Ureter (tissue), 1 donor: ENCODE data around the gene TSKS. TPM values are rescaled to one million over a fixed set of nuclear protein-coding genes. Genes with fewer than 3 reads are reported as not detected.
A peak's percentile ranks its signal among the peaks of the same experiment; 100 is the strongest.

ENCODE experiments used
- DNase-seq: peaks from one replicate; pipeline ENCODE4 v3.0.0-alpha.2; 2020; ENCODE audit warnings: low spot score
- total RNA-seq: library from RNA; stranded (reverse); gene quantifications from one replicate; pipeline ENCODE4 v1.2.4, GENCODE V29; 2023
- donor health status: DM: yes; HTN: yes; CAD: no.

The TSKS gene
- total RNA-seq, 1 donor from 2014 or later: 0.44 TPM

- no peak for DNase-seq
Observed at GRCh38 chr19:49716154-49716553, 47.0 kb downstream of the TSKS start.

GRCh38 chr19:49713236-49713845, 49.8 kb downstream of the TSKS start:
- DNase-seq: no peak

GRCh38 chr19:49712397-49712859, 50.7 kb downstream of the TSKS start:
- peak; percentile 55 for DNase-seq

- no peak for DNase-seq
Observed at GRCh38 chr19:49710372-49710951, 52.6 kb downstream of the TSKS start.

- DNase-seq: no peak
Observed at GRCh38 chr19:49705919-49706318, 57.2 kb downstream of the TSKS start.

GRCh38 chr19:49704888-49705642, 58.0 kb downstream of the TSKS start:
- DNase-seq: no peak

- DNase-seq: no peak
Observed at GRCh38 chr19:49701271-49701786, 61.8 kb downstream of the TSKS start.

GRCh38 chr19:49700563-49700962, 62.5 kb downstream of the TSKS start:
- no peak for DNase-seq

- no peak for DNase-seq
Observed at GRCh38 chr19:49699364-49699763, 63.7 kb downstream of the TSKS start.

- no peak for DNase-seq
Observed at GRCh38 chr19:49696865-49697264, 66.2 kb downstream of the TSKS start.

GRCh38 chr19:49696115-49696514, 67.0 kb downstream of the TSKS start:
- DNase-seq: no peak

GRCh38 chr19:49692147-49692506, 71.0 kb downstream of the TSKS start:
- no peak for DNase-seq

- DNase-seq: peak; percentile 51
Observed at GRCh38 chr19:49691243-49692146, 71.6 kb downstream of the TSKS start.

GRCh38 chr19:49690656-49691242, 72.4 kb downstream of the TSKS start, which contains the start of gene CPT1C:
CPT1C (plus strand) TSS chr19:49691116; CDS start chr19:49692253, 1,137 bp downstream.
- peak; percentile 81 for DNase-seq

GRCh38 chr19:49690079-49690655, 72.9 kb downstream of the TSKS start:
- DNase-seq: no peak

Other genes with a start within 250 kb of the TSKS start
- gene RCN3, start 235.3 kb downstream of the TSKS start, total RNA-seq: 18.6 TPM
- 35.6 TPM for gene NOSIP, start 182.8 kb downstream of the TSKS start, total RNA-seq
- 13.2 TPM for gene PRRG2, start 182.0 kb downstream of the TSKS start, total RNA-seq
- gene PRR12, start 172.1 kb downstream of the TSKS start, total RNA-seq: 40.6 TPM
- 59.1 TPM for gene RRAS, start 123.2 kb downstream of the TSKS start, total RNA-seq
- gene SCAF1, start 121.1 kb downstream of the TSKS start, total RNA-seq: 55.7 TPM
- 108 TPM for gene IRF3, start 97.4 kb downstream of the TSKS start, total RNA-seq
- 12.6 TPM for gene BCL2L12, start 97.4 kb downstream of the TSKS start, total RNA-seq
- gene PRMT1, start 86.0 kb downstream of the TSKS start, total RNA-seq: 166 TPM
- 4.1 TPM for gene ADM5, start 73.7 kb downstream of the TSKS start, total RNA-seq
- 3.1 TPM for gene CPT1C, start 72.2 kb downstream of the TSKS start, total RNA-seq
- 66.6 TPM for gene AP2A1, start 3.7 kb upstream of the TSKS start, total RNA-seq
- 13.0 TPM for gene FUZ, start 50.0 kb upstream of the TSKS start, total RNA-seq
- gene MED25, start 55.0 kb upstream of the TSKS start, total RNA-seq: 42.2 TPM
- gene PTOV1, start 87.9 kb upstream of the TSKS start, total RNA-seq: 105 TPM
- gene PNKP, start 104.3 kb upstream of the TSKS start, total RNA-seq: 122 TPM
- gene AKT1S1, start 114.0 kb upstream of the TSKS start, total RNA-seq: 32.8 TPM
- 30.4 TPM for gene TBC1D17, start 114.4 kb upstream of the TSKS start, total RNA-seq
- gene IL4I1, start 133.6 kb upstream of the TSKS start, total RNA-seq: 1.9 TPM
- 35.5 TPM for gene ATF5, start 165.9 kb upstream of the TSKS start, total RNA-seq
- 42.7 TPM for gene NUP62, start 166.2 kb upstream of the TSKS start, total RNA-seq
- gene SIGLEC11, start 197.9 kb upstream of the TSKS start, total RNA-seq: 0.70 TPM